ENCODE data around the gene PIK3R3.

- TF ChIP-seq EP300 (IDR thresholded peaks at IDR 0.05) (no peak), CTCF (IDR thresholded peaks at IDR 0.05) (no peak)
These were observed 76.1 kb downstream of the PIK3R3 start for GRCh38 chr1:46056325-46056724.

All from ovary (tissue), 3 donors.